ENCODE results near the gene SERPINI1. TPM values are rescaled to one million over a fixed set of nuclear protein-coding genes. Genes with fewer than 3 reads are reported as not detected.

Gene SERPINI1
- total RNA-seq, 1 donor from 2014 or later: 2.9 TPM

DNA sequence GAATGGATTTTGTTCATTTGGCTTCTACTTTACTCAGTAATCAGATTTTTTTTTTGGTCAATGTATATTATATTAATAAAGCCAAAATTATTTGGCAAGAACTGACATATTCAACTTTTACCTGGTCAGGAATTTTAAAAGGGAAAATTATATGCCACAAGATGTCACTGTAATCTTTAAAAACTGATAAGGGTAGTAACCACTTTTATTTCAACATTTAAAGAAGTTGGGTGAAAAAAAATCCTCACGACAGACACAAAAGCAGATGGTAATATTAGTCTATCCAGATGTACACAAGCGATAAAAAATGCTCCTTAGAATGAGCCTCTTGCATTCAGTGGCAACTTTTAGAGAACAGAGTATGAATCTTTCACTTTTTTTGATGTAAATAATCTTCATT lies 101.9 kb downstream of the SERPINI1 start:
- H3K4me3 ChIP-seq (ENCODE audit: low read depth, low read length): no peak overlapping the region
- TF ChIP-seq, protein P1, sequence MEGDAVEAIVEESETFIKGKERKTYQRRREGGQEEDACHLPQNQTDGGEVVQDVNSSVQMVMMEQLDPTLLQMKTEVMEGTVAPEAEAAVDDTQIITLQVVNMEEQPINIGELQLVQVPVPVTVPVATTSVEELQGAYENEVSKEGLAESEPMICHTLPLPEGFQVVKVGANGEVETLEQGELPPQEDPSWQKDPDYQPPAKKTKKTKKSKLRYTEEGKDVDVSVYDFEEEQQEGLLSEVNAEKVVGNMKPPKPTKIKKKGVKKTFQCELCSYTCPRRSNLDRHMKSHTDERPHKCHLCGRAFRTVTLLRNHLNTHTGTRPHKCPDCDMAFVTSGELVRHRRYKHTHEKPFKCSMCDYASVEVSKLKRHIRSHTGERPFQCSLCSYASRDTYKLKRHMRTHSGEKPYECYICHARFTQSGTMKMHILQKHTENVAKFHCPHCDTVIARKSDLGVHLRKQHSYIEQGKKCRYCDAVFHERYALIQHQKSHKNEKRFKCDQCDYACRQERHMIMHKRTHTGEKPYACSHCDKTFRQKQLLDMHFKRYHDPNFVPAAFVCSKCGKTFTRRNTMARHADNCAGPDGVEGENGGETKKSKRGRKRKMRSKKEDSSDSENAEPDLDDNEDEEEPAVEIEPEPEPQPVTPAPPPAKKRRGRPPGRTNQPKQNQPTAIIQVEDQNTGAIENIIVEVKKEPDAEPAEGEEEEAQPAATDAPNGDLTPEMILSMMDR (conservative IDR thresholded peaks at IDR 0.05; ENCODE audit: low read depth, low read length): no peak
- no peak for DNase-seq (ENCODE audit: low read depth)

DNA sequence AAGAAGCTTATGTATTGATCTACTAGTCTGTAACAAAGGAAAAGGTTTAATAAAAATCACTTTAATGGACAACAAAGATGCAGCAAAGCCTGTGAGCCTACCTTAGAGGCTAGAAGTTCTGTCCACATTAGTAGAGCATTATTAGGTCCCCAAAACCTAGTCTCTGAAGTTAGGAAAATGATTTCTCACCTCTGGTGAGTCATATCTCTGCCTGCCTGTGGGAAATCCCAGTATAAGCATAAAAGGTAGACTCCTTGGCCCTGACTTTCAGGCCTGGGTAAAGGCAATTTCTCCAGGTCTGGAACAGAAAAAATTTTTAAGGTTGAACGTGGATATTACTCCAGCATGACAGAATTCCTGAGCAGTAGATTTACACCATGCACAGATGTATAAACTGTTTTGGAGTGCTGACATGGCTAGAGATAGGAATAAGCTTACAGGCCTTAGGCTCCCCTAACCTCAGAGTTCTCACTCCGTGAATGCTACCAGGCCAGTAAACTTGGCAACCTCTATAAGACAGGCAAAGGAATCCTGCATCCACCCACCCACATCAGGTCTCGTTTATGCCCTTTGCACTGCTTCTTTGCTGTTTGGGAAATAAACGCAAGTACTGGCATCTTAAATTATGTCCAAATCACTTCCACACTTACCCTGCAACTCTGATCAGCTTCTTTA lies 104.1 kb downstream of the SERPINI1 start:
- H3K4me3 ChIP-seq (ENCODE audit: low read depth, low read length): no peak overlapping the region
- TF ChIP-seq, protein P1 (conservative IDR thresholded peaks at IDR 0.05; ENCODE audit: low read depth, low read length): no peak
- DNase-seq (ENCODE audit: low read depth): no peak

DNA sequence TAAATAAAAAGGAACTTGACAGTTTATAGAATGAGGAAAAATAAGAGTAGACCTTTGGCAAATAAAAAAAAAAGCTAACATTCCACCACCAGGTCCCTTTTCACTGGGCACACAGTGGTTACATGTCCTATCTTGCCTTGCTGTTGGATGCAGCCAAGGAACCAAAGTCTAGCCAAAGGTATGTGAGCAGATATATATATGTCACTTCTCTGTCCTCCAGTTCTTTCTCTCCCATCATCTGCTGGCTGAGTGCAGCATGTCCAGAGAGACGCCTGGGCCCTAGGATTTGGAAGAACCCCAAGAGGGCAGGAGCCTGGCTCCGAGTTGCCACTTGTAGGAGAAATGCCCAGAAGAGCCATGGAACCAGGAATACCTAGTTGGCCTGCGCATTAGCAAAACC lies 104.7 kb downstream of the SERPINI1 start:
- no peak overlapping the region for H3K4me3 ChIP-seq (ENCODE audit: low read depth, low read length)
- TF ChIP-seq, protein P1 (conservative IDR thresholded peaks at IDR 0.05; ENCODE audit: low read depth, low read length): no peak

DNA sequence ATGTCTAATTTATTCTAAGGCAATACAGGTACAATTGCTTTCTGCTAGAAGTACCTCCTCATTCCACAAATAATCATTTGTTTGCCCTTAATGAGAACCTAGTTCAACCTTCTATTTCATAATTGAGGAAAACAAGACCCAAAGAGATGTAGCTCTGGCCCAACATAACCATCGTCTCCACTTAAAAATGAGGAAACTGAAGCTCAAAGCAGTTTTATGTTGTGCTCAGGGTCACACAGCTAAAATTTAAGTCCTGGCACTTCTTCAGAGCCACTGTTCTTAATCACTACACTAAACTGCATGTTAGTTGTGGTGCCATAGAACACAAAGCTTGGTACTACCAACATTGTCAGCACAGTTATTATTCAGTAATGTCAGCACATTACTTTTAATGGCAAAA lies 108.0 kb downstream of the SERPINI1 start:
- no peak overlapping the region for H3K4me3 ChIP-seq (ENCODE audit: low read depth, low read length)
- TF ChIP-seq, protein P1 (conservative IDR thresholded peaks at IDR 0.05; ENCODE audit: low read depth, low read length): no peak
- DNase-seq (ENCODE audit: low read depth): no peak

More for the DNA sequence above, 104.7 kb downstream of the SERPINI1 start:
- DNase-seq (ENCODE audit: low read depth): no peak

DNA sequence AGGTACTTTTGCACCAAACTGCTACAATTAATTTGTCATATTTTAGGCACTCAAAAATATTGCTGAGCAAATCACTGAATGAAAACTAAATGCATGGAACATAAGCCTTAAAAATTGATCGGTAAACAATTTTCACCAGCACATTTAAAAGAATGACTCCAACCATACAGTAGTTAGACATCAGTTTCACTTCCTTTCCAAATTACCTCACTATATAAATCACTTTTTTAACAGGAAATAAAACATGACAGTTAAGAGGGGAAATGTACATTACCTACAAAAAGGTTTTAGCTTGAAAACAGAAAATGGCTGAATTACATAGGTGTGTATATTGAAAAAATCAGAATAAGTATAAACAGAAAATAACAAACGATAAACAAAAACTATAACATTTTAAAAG lies 108.4 kb downstream of the SERPINI1 start:
- TF ChIP-seq, protein P1 (conservative IDR thresholded peaks at IDR 0.05; ENCODE audit: low read depth, low read length): no peak
- no peak for DNase-seq (ENCODE audit: low read depth)
- H3K4me3 ChIP-seq (ENCODE audit: low read depth, low read length): no peak overlapping the region

DNA sequence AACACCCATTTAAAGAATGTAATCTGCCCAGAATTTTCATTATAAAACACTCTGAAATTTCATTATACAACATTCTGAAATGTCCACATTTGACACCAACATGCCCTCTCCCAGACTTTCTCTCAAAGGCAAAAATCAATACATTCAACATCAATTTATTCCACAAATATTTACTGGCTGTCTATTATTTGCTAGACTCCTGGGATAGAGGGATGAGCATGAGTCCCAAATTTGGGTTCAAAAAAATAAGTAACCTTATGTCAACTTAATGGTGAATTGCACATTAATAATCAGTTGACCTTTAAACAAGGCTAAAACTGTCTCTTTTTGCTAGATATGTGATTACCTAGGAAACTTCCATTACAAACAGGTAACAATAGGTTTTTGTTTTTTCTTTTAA lies 109.0 kb downstream of the SERPINI1 start:
- TF ChIP-seq, protein P1 (conservative IDR thresholded peaks at IDR 0.05; ENCODE audit: low read depth, low read length): no peak

DNA sequence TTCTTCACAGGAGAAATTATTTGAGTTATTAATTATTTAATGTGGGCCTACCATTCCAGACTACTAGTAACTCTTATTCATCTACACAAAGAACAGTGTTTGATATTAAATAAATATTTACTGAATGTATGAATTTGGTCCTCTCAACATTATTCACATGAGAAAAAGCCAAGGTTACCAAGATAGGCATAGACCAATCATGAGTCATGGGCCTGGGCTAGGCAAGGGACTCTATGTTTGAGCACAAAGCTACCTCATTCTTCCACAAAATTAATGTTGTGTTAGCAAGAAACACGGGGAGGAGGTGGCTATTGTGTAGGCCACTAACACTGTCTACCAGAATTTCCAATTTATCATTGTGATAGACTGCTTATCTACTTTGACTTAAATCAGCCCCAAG lies 115.7 kb downstream of the SERPINI1 start:
- DNase-seq (ENCODE audit: low read depth): no peak
- no peak overlapping the region for H3K4me3 ChIP-seq (ENCODE audit: low read depth, low read length)
- TF ChIP-seq, protein P1 (conservative IDR thresholded peaks at IDR 0.05; ENCODE audit: low read depth, low read length): no peak

More for the DNA sequence above, 109.0 kb downstream of the SERPINI1 start:
- H3K4me3 ChIP-seq (ENCODE audit: low read depth, low read length): no peak overlapping the region
- no peak for DNase-seq (ENCODE audit: low read depth)
